Activated B cell treated with CpG ODN at 0.5 μM for 24 hours (primary cell): Measurements from ENCODE around the gene HJURP. TPM values are rescaled to one million over a fixed set of nuclear protein-coding genes. Genes with fewer than 3 reads are reported as not detected.

Source experiments
- ATAC-seq: fragments of 200-7000 bp; cut with Tn5 transposase; one replicate; pipeline ENCODE4 v1.10.0; 2021; ENCODE audit warnings: low read depth, mild to moderate bottlenecking, moderate library complexity
- CTCF ChIA-PET: fragments of 350-600 bp; sonication (Branson Sonifier 250); formaldehyde crosslinking; loops from one replicate; lab custom pipeline; 2021; ENCODE audit warnings: antibody characterized with exemption; lab: Charles Lee
- POLR2A ChIA-PET: fragments of 350-600 bp; sonication (Branson Sonifier 250); formaldehyde crosslinking; loops from one replicate; lab custom pipeline; 2021; ENCODE audit warnings: antibody characterized with exemption; lab: Charles Lee
- DNase-seq: peaks from one replicate; pipeline ENCODE4 v3.0.0; 2022
- H3K27ac Mint-ChIP-seq: one replicate; pipeline ENCODE4 v1.8.0; 2020; ENCODE audit warnings: mixed read lengths
- H3K27me3 Mint-ChIP-seq: one replicate; pipeline ENCODE4 v1.8.0; 2021; ENCODE audit warnings: mixed read lengths
- H3K36me3 Mint-ChIP-seq: one replicate; pipeline ENCODE4 v1.8.0; 2021; ENCODE audit warnings: low read depth, mixed read lengths
- H3K4me1 Mint-ChIP-seq: one replicate; pipeline ENCODE4 v1.8.0; 2021; ENCODE audit warnings: mixed read lengths
- H3K4me3 Mint-ChIP-seq: one replicate; pipeline ENCODE4 v1.8.0; 2020; ENCODE audit warnings: mild to moderate bottlenecking, mixed read lengths
- H3K9me3 Mint-ChIP-seq: one replicate; pipeline ENCODE4 v1.8.0; 2020; ENCODE audit warnings: mixed read lengths
- intact Hi-C: fragments of 100-400 bp; cut with micrococcal nuclease; formaldehyde crosslinking; loops from one replicate; pipeline ENCODE4 v1.15.1; 2024
- total RNA-seq: library from RNA; stranded (reverse); gene quantifications from 2 replicates; pipeline ENCODE4 v1.2.3, GENCODE V29; 2022
- TF ChIP-seq, protein P1 (sequence below): fragments of 200-600 bp; IDR thresholded peaks from one replicate; pipeline ENCODE4 v1.8.0; 2022; ENCODE audit warnings: antibody characterized with exemption, mild to moderate bottlenecking

HJURP gene
- total RNA-seq, 1 donor from 2014 or later = 1.5 TPM

DNA sequence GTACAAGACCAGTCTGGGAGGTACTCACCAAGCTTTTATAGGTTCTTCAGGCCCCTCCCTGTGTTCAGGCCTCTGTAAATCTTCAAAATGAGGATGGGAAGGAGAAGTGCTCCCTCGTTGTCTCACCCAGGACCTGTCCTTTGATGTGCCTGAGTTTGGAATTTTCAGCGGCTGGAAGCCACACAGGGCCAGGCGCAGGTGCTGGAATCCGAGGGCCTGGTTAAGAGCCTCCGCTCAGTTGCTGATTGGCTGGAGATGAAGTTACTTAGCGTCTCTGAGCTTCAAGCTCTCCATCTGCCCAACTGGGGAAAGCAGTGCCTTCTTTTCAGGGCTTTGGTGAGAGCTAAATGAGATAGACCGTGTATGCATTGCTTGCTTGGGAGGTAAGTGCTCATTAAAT is 30.0 kb downstream of the HJURP start:
- POLR2A ChIA-PET = no interaction called here
- ATAC-seq (no peak), DNase-seq (no peak)
- Mint-ChIP-seq H3K27me3 (peaks cover 5% of the 10 kb centered on the region), H3K9me3 (no peaks in the 10 kb centered on the region), H3K36me3 (no peaks in the 10 kb centered on the region), H3K27ac (no peak overlapping the region), H3K4me3 (no peak overlapping the region), H3K4me1 (no peaks in the 10 kb centered on the region)
- intact Hi-C loops = no loop called here
- TF ChIP-seq, protein P1, sequence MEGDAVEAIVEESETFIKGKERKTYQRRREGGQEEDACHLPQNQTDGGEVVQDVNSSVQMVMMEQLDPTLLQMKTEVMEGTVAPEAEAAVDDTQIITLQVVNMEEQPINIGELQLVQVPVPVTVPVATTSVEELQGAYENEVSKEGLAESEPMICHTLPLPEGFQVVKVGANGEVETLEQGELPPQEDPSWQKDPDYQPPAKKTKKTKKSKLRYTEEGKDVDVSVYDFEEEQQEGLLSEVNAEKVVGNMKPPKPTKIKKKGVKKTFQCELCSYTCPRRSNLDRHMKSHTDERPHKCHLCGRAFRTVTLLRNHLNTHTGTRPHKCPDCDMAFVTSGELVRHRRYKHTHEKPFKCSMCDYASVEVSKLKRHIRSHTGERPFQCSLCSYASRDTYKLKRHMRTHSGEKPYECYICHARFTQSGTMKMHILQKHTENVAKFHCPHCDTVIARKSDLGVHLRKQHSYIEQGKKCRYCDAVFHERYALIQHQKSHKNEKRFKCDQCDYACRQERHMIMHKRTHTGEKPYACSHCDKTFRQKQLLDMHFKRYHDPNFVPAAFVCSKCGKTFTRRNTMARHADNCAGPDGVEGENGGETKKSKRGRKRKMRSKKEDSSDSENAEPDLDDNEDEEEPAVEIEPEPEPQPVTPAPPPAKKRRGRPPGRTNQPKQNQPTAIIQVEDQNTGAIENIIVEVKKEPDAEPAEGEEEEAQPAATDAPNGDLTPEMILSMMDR = no peak
- CTCF ChIA-PET = no interaction called here

- Mint-ChIP-seq H3K27ac (no peak overlapping the region), H3K27me3 (peaks cover 5% of the 10 kb centered on the region), H3K9me3 (no peaks in the 10 kb centered on the region), H3K36me3 (no peaks in the 10 kb centered on the region), H3K4me3 (no peak overlapping the region), H3K4me1 (no peaks in the 10 kb centered on the region)
- ChIA-PET POLR2A (no interaction called here), CTCF (no interaction called here)
- DNase-seq = no peak
- intact Hi-C loops = no loop called here
- TF ChIP-seq, protein P1 = no peak
- ATAC-seq = no peak
Measured at GRCh38 chr2:233823731-233824121, 30.6 kb downstream of the HJURP start.

DNA sequence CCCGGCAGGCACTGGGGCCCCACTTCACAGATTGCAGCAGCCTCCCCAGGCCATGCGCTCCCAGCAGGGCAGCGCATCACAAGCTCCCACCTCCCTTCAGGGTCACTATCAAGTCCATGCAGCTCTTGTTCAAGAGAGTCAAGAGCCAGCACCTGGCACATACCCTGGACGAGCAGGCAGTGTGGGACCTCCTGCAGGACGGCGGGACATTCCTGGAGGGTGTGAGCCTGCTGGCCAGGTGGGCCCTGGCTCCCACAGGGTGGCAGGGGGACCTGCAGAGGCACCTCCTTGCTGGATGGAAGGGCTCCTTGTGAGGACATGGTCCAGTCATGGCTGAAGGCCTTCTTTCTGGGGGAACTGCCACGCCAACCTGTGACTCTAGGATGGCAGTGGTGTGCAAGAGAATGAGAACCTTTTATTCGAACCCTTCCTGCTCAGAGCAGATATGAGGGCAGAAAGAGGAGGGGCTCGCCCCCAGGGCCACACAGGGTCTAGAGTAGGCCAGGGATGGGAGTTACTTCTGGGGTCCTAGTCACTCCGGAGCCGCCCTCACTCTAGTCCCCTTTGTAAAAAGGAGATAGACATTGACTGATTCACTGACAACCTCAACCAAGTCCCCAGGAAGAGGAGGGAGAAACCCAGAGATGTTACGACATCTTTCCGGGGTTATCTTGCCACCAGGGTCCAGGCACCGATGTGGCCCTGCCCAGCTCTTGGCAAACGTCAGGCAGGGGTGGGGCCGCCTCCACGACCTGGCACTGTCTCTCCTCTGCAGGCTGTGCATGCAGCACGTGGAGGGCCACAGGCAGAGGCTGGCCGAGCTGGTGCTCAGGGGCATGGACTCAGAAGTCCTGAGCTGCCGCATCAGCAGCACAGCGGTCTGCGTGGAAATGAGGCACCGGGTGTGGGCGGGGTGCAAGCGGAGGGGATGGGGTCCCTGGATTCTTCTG is 31.3 kb downstream of the HJURP start:
- ATAC-seq = no peak
- DNase-seq = no peak
- no peaks in the 10 kb centered on the region for H3K9me3 Mint-ChIP-seq
- H3K27ac Mint-ChIP-seq = no peak overlapping the region
- ChIA-PET POLR2A (no interaction called here), CTCF (no interaction called here)
- intact Hi-C loops = no loop called here
- peaks cover 5% of the 10 kb centered on the region for H3K27me3 Mint-ChIP-seq
- H3K36me3 Mint-ChIP-seq = no peaks in the 10 kb centered on the region
- H3K4me3 Mint-ChIP-seq = no peak overlapping the region
- no peaks in the 10 kb centered on the region for H3K4me1 Mint-ChIP-seq
- TF ChIP-seq, protein P1 = no peak

GRCh38 chr2:233822101-233822771 is 32.1 kb downstream of the HJURP start:
- ChIA-PET CTCF (no interaction called here), POLR2A (no interaction called here)
- DNase-seq = no peak
- Mint-ChIP-seq H3K4me3 (no peak overlapping the region), H3K27me3 (peaks cover 7% of the 10 kb centered on the region), H3K27ac (no peak overlapping the region), H3K4me1 (no peaks in the 10 kb centered on the region), H3K9me3 (no peaks in the 10 kb centered on the region), H3K36me3 (no peaks in the 10 kb centered on the region)
- no peak for ATAC-seq
- intact Hi-C loops = no loop called here
- TF ChIP-seq, protein P1 = no peak

GRCh38 chr2:233821709-233822100 is 32.6 kb downstream of the HJURP start:
- no peak overlapping the region for H3K4me3 Mint-ChIP-seq
- no peak overlapping the region for H3K27ac Mint-ChIP-seq
- CTCF ChIA-PET = no interaction called here
- ATAC-seq (no peak), DNase-seq (no peak)
- intact Hi-C loops = no loop called here
- POLR2A ChIA-PET = no interaction called here
- TF ChIP-seq, protein P1 = no peak
- H3K36me3 Mint-ChIP-seq = no peaks in the 10 kb centered on the region
- no peaks in the 10 kb centered on the region for H3K4me1 Mint-ChIP-seq
- peaks cover 10% of the 10 kb centered on the region for H3K27me3 Mint-ChIP-seq
- H3K9me3 Mint-ChIP-seq = no peaks in the 10 kb centered on the region
